K562 (cell line): ENCODE measurements around the gene PPP1R37. TPM values are rescaled to one million over a fixed set of nuclear protein-coding genes. Genes with fewer than 3 reads are reported as not detected.

Experiments
- ATAC-seq: fragments of 200-7000 bp; cut with Tn5 transposase; 3 replicates; pipeline ENCODE4 v1.9.1; 2020; ENCODE audit warnings: moderate library complexity
- BruUV-seq: library from RNA; stranded (reverse); fragments of 400-500 nt; replicated peaks from 2 replicates; lab custom pipeline; 2021; lab: Mats Ljungman, UMichigan
- CTCF ChIA-PET: fragments of 300-600 bp; formaldehyde crosslinking; extraction: SDS; loops from one replicate; lab custom pipeline; 2021; ENCODE audit warnings: low intra/inter-chr PET ratio; lab: Yijun Ruan, JAX
- POLR2A ChIA-PET: fragments of 300-600, 350-650 bp; sonication (Branson Sonifier 250); formaldehyde crosslinking; extraction: SDS; loops from one replicate; lab custom pipeline; 2021; ENCODE audit warnings: antibody characterized with exemption, inconsistent platforms; lab: Yijun Ruan, JAX
- DNase-seq, 4 experiments: peaks; one replicate each; pipeline versions ENCODE4 v3.0.0 to v3.0.0-alpha.2; 2011 to 2018; ENCODE audit warnings: low spot score in 3 of 4, mixed read lengths in 3 of 4; ENCODE audit errors: extremely low read depth in 1 of 4
- FAIRE-seq: peaks from 2 replicates; lab custom pipeline; 2011; peaks lifted over from hg19 to GRCh38; lab: Jason Lieb, UNC
- H2AFZ ChIP-seq: 2 replicates; pipeline ENCODE4 v1.6.0; 2011; ENCODE audit warnings: low read depth, low read length, control low read depth, inconsistent platforms
- H3K27ac ChIP-seq: fragments of 200-600 bp; 3 replicates; pipeline ENCODE4 v1.8.0; 2011; ENCODE audit warnings: low read depth, mild to moderate bottlenecking, control low read depth, inconsistent platforms, low read length, moderate library complexity, mixed read lengths; ENCODE audit errors: extremely low read depth
- H3K27me3 ChIP-seq, 2 experiments: fragments of 300-600 bp in 1 of 2; 2 replicates in 1 of 2; 3 replicates in 1 of 2; pipeline versions ENCODE4 v1.6.0 to v1.8.0; 2011; ENCODE audit warnings: inconsistent platforms in 2 of 2, low read length in 2 of 2, mild to moderate bottlenecking in 1 of 2, mixed read lengths in 1 of 2, moderate library complexity in 1 of 2; ENCODE audit not compliant: control insufficient read depth in 2 of 2, insufficient read depth in 2 of 2
- H3K36me3 ChIP-seq: fragments of 300-600 bp; 3 replicates; pipeline ENCODE4 v1.8.0; 2011; ENCODE audit warnings: mild to moderate bottlenecking, low read length, inconsistent platforms; ENCODE audit not compliant: control insufficient read depth, insufficient read depth
- H3K4me1 ChIP-seq, 2 experiments: fragments of 200-600 bp in 1 of 2; replicated peaks in 1 of 2; 2 replicates in 1 of 2; 3 replicates in 1 of 2; pipeline versions ENCODE4 v1.5.1 to v1.8.0; 2011; ENCODE audit warnings: inconsistent platforms in 2 of 2, low read length in 2 of 2, mild to moderate bottlenecking in 1 of 2, mixed read lengths in 1 of 2, moderate library complexity in 1 of 2; ENCODE audit not compliant: control insufficient read depth in 2 of 2, insufficient read depth in 2 of 2
- H3K4me2 ChIP-seq: 2 replicates; pipeline ENCODE4 v1.6.1; 2011; ENCODE audit warnings: low read length, control low read depth, inconsistent platforms, mixed read lengths; ENCODE audit not compliant: insufficient read depth
- H3K4me3 ChIP-seq: fragments of 200-600 bp; sonication (generic), shearing (Covaris generic); 2 replicates; pipeline ENCODE4 v1.5.1; 2016; ENCODE audit warnings: control low read depth, inconsistent platforms
- H3K79me2 ChIP-seq: fragments of 200-600 bp; 3 replicates; pipeline ENCODE4 v1.8.0; 2011; ENCODE audit warnings: low read length, inconsistent platforms; ENCODE audit not compliant: control insufficient read depth, insufficient read depth
- H3K9ac ChIP-seq, 2 experiments: 2 replicates each; pipeline versions ENCODE4 v1.6.0 to v1.6.1; 2011; ENCODE audit warnings: low read depth in 2 of 2, low read length in 2 of 2, control low read depth in 1 of 2, inconsistent platforms in 1 of 2, mild to moderate bottlenecking in 1 of 2, mixed read lengths in 1 of 2; ENCODE audit not compliant: insufficient read depth in 1 of 2
- H3K9me1 ChIP-seq: one replicate; pipeline ENCODE4 v1.6.0; 2011; ENCODE audit warnings: inconsistent platforms, mild to moderate bottlenecking, low read length, moderate library complexity; ENCODE audit not compliant: control insufficient read depth, insufficient read depth
- H3K9me3 ChIP-seq: replicated peaks from 2 replicates; pipeline ENCODE4 v1.5.1; 2011; ENCODE audit warnings: low read depth, low read length, inconsistent platforms; ENCODE audit not compliant: control insufficient read depth, insufficient read depth
- H4K20me1 ChIP-seq: replicated peaks from 2 replicates; pipeline ENCODE4 v1.6.1; 2011; ENCODE audit warnings: low read length, inconsistent platforms, mixed read lengths; ENCODE audit not compliant: control insufficient read depth, insufficient read depth
- ARID3B ChIP-seq: fragments of 250-450 bp; sonication (Bioruptor Pico); IDR thresholded peaks from 2 replicates; pipeline ENCODE4 v1.4.0; 2020; ENCODE audit warnings: borderline replicate concordance
- ETS2 ChIP-seq: IDR thresholded peaks from 2 replicates; pipeline ENCODE4 v1.6.1; 2016; ENCODE audit warnings: borderline replicate concordance, missing genetic modification characterization, mild to moderate bottlenecking, moderate library complexity, missing compliant biosample characterization; ENCODE audit not compliant: poor library complexity, severe bottlenecking
- EZH2 ChIP-seq: IDR thresholded peaks from 2 replicates; pipeline ENCODE4 v1.6.1; 2012; ENCODE audit warnings: low read depth, mild to moderate bottlenecking, inconsistent platforms, low read length, borderline replicate concordance
- MCM7 ChIP-seq, 2 experiments: fragments of 450-650 bp; IDR thresholded peaks; 2 replicates each; pipeline ENCODE4 v1.6.1; 2016 to 2018
- PPARD ChIP-seq: fragments of 250-450 bp; sonication (Bioruptor Pico); IDR thresholded peaks from 2 replicates; pipeline ENCODE4 v1.8.0; 2022; ENCODE audit warnings: inconsistent platforms, mild to moderate bottlenecking, moderate library complexity
- SETDB1 ChIP-seq: IDR thresholded peaks from one replicate; pipeline ENCODE4 v1.6.1; 2012; ENCODE audit warnings: low read length, control low read depth, inconsistent platforms
- TCF15 ChIP-seq: fragments of 250-450 bp; sonication (Bioruptor Pico); IDR thresholded peaks from 2 replicates; pipeline ENCODE4 v1.8.0; 2022; ENCODE audit warnings: moderate library complexity, mild to moderate bottlenecking, inconsistent platforms
- ZKSCAN1 ChIP-seq: fragments of 150-350 bp; IDR thresholded peaks from 2 replicates; pipeline ENCODE4 v1.6.1; 2016; ENCODE audit warnings: low read depth, low read length
- ZNF146 ChIP-seq: IDR thresholded peaks from one replicate; pipeline ENCODE4 v1.6.1; 2018; ENCODE audit warnings: missing compliant biosample characterization; ENCODE audit not compliant: unreplicated experiment
- ZNF655 ChIP-seq: fragments of 250-450 bp; sonication (Bioruptor Pico); IDR thresholded peaks from 2 replicates; pipeline ENCODE4 v1.5.0; 2021
- WGBS: fragments of 100-300 bp; shearing (Covaris generic); methylation state at CpG from one replicate; pipeline ENCODE4 v1.1.6; 2016; ENCODE audit warnings: low coverage, mixed read lengths; ENCODE audit not compliant: insufficient coverage; ENCODE audit errors: missing lambda C conversion rate; 5-methylcytosine and 5-hydroxymethylcytosine counted together
- in situ Hi-C: fragments of 300-500 bp; cut with MboI; formaldehyde crosslinking; loops from 4 replicates; pipeline ENCODE4 v1.15.0; 2018; ENCODE audit warnings: inconsistent platforms, mixed read lengths
- intact Hi-C: fragments of 100-400 bp; cut with micrococcal nuclease; formaldehyde crosslinking; loops from 2 replicates; pipeline ENCODE4 v1.14.2; 2022
- polyA plus RNA-seq, 8 experiments: library from polyadenylated mRNA; depleted of rRNA in 4 of 8; stranded (reverse) in 5 of 8; unstranded in 3 of 8; fragments of >200 nt; fragmentation: Nextera tagmentation in 2 of 8; fragmentation: Illumina TruSeq in 1 of 8; extraction: Ambion mirVana in 2 of 8; extraction: Trizol in 1 of 8; gene quantifications; 2 replicates each; pipeline versions ENCODE4 v1.2.1 to v1.2.3, GENCODE V29; 2011 to 2014; ENCODE audit warnings: inconsistent platforms in 1 of 8, missing spikeins in 1 of 8
- total RNA-seq, 7 experiments: library from RNA; depleted of rRNA in 6 of 7; stranded (reverse); fragments of >200 nt in 6 of 7; fragmentation: Illumina TruSeq in 2 of 7; extraction: Trizol in 2 of 7; gene quantifications; 2 replicates each; pipeline versions ENCODE4 v1.2.1 to v1.2.3, GENCODE V29; 2011 to 2021; ENCODE audit warnings: low replicate concordance in 1 of 7

The PPP1R37 gene
- total and polyA plus RNA-seq, 9 of the 15 experiments (the other 6 are each of a cell fraction or from before 2014, with no cell fraction given) = 0.04 to 20.3 (median 7.3) TPM

GRCh38 chr19:45122832-45123231 lies 29.9 kb downstream of the PPP1R37 start:
- Histone ChIP-seq H3K4me1 (peaks cover 10 to 28% of the 10 kb centered on the region in 2 experiments), H3K9me1 (peaks cover 7% of the 10 kb centered on the region), H4K20me1 (peaks cover 43% of the 10 kb centered on the region), H3K4me2 (no peak overlapping the region), H3K27me3 (no peaks in the 10 kb centered on the region), H3K36me3 (peaks cover 11% of the 10 kb centered on the region; the same call in 2 of the 3 replicates), H3K9ac (no peak overlapping the region), H3K9me3 (no peaks in the 10 kb centered on the region), H2AFZ (no peak overlapping the region), H3K4me3 (no peak overlapping the region), H3K27ac (no peak overlapping the region), H3K79me2 (peaks cover 46% of the 10 kb centered on the region)
- in situ Hi-C loops (no loop called here), intact Hi-C loops (no loop called here)
- 78% methylated on average over 6 of the region's 6 CpGs for WGBS
- ChIA-PET POLR2A (interaction anchor here (0.8 to 1.3 kb wide), 2 partner anchors 12 to 25 kb away, joined by 3 to 4 read pairs; no protein-coding TSS in a partner anchor), CTCF (no interaction called here)
- no peak for ATAC-seq
- FAIRE-seq = no peak
- DNase-seq = no peak
- no TSS peak for BruUV-seq
- TF ChIP-seq ETS2 (tag) = no peak
- TF ChIP-seq TCF15 (CRISPR knock-in tag) = no peak
- TF ChIP-seq MCM7 (IDR thresholded peaks at IDR 0.05) = no peak
- no peak for TF ChIP-seq ARID3B (CRISPR knock-in tag)
- no peak for TF ChIP-seq EZH2
- no peak for TF ChIP-seq ZKSCAN1
- TF ChIP-seq SETDB1 = no peak
- TF ChIP-seq PPARD (CRISPR knock-in tag) = no peak
- TF ChIP-seq ZNF146 (CRISPR knock-in tag) = no peak
- TF ChIP-seq ZNF655 (CRISPR knock-in tag) = no peak
